ENCODE results near the gene GRID2. TPM values are rescaled to one million over a fixed set of nuclear protein-coding genes. Genes with fewer than 3 reads are reported as not detected.

Gene GRID2
- total RNA-seq, 6 experiments from 2014 or later: not detected

DNA sequence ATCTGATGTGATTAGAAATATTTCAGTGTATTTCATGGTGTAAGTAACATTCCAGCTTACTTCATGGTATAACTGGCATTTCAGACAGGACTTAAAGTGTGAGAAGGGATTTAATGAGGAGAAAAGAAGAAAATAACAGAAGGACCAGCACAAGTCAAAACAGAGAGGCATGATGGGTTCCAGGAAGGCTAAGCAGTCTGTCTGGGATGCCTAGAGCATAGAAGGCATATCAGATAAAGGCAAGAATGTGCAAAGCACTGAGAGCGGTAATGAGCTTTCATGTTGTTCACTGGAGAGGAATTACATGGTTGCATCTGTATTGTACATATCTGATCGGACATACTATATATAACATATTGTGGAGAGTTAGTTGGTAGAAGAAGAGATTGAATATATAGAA lies 54.2 kb downstream of the GRID2 start:
- TF ChIP-seq, protein P1, sequence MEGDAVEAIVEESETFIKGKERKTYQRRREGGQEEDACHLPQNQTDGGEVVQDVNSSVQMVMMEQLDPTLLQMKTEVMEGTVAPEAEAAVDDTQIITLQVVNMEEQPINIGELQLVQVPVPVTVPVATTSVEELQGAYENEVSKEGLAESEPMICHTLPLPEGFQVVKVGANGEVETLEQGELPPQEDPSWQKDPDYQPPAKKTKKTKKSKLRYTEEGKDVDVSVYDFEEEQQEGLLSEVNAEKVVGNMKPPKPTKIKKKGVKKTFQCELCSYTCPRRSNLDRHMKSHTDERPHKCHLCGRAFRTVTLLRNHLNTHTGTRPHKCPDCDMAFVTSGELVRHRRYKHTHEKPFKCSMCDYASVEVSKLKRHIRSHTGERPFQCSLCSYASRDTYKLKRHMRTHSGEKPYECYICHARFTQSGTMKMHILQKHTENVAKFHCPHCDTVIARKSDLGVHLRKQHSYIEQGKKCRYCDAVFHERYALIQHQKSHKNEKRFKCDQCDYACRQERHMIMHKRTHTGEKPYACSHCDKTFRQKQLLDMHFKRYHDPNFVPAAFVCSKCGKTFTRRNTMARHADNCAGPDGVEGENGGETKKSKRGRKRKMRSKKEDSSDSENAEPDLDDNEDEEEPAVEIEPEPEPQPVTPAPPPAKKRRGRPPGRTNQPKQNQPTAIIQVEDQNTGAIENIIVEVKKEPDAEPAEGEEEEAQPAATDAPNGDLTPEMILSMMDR (IDR thresholded peaks at IDR 0.05): no peak
- Mint-ChIP-seq H3K27me3 (ENCODE audit: insufficient read depth) (no peaks in the 10 kb centered on the region; the same call in 1 of the 2 replicates), H3K36me3 (ENCODE audit: low read depth) (no peaks in the 10 kb centered on the region), H3K9me3 (peaks cover 17% of the 10 kb centered on the region), H3K27ac (no peak overlapping the region), H3K4me3 (no peak overlapping the region), H3K4me1 (ENCODE audit: low read depth) (no peaks in the 10 kb centered on the region)
- no peak for DNase-seq

DNA sequence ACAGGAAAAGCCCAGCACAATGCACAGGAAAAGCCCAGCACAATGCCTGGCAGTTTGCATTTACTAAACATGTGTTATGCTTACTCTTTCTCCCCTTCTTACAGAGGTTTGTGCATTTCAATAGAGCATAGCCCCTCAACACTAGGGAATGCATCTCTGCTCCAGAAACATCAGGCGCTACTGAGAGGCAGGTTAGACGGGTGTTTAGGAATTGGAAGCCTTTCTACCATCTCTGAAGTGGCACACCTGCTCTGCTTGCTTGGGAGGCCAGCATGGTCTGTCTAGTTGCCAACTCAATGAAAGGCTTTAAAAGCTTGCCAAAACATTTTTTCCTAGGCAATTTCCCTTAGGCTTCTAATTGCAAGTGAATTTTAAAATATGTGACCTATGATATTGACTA lies 55.7 kb downstream of the GRID2 start:
- no peaks in the 10 kb centered on the region; the same call in 1 of the 2 replicates for H3K27me3 Mint-ChIP-seq (ENCODE audit: insufficient read depth)
- H3K9me3 Mint-ChIP-seq: peaks cover 4% of the 10 kb centered on the region
- TF ChIP-seq, protein P1 (IDR thresholded peaks at IDR 0.05): no peak
- H3K36me3 Mint-ChIP-seq (ENCODE audit: low read depth): no peaks in the 10 kb centered on the region
- no peak for DNase-seq
- no peak overlapping the region for H3K27ac Mint-ChIP-seq
- H3K4me1 Mint-ChIP-seq (ENCODE audit: low read depth): no peaks in the 10 kb centered on the region
- H3K4me3 Mint-ChIP-seq: no peak overlapping the region

DNA sequence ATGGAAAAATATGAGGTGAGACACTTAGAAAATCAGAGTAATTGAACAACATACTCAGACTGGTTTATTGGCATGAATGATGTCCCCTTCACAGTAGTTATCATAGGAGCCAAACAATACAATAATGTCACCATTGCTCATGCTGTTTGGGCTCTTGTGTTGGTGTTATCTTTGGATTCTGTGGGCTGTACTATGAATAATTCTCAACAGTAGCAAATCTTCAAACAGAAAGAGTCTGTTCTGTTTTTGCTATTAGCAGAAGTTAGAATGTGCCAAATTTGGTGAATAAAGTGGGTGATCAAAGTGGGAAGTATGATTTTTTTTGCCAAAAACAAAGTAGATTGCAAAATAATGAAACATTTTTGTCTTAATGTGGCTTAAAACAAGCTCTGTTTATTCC lies 58.3 kb downstream of the GRID2 start:
- peaks cover 14% of the 10 kb centered on the region for H3K9me3 Mint-ChIP-seq
- TF ChIP-seq, protein P1 (IDR thresholded peaks at IDR 0.05): no peak
- H3K27ac Mint-ChIP-seq: no peak overlapping the region
- no peak overlapping the region for H3K4me3 Mint-ChIP-seq
- no peaks in the 10 kb centered on the region for H3K36me3 Mint-ChIP-seq (ENCODE audit: low read depth)
- no peaks in the 10 kb centered on the region for H3K4me1 Mint-ChIP-seq (ENCODE audit: low read depth)
- no peaks in the 10 kb centered on the region; the same call in 1 of the 2 replicates for H3K27me3 Mint-ChIP-seq (ENCODE audit: insufficient read depth)
- DNase-seq: no peak

DNA sequence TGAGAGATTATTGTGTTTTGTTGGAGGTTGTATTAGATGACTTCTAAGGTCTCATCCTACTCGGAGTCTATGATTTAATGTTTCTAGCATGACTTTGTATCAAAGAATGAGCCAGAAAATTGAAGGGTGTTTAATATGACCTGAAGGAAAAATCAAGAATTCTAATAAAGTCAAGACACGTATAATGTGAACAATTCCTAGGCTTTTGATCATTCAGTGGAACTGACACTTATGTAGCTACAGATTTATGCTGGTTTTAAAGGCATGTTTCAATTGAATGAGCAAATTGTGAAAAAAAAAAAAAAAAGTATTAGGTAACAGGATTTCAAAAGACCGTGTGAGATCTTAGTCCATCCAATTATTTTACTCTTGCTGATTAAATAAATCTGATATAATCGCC lies 64.9 kb downstream of the GRID2 start:
- H3K4me3 Mint-ChIP-seq: no peak overlapping the region
- TF ChIP-seq, protein P1 (IDR thresholded peaks at IDR 0.05): no peak
- H3K36me3 Mint-ChIP-seq (ENCODE audit: low read depth): no peaks in the 10 kb centered on the region
- DNase-seq: no peak
- peaks cover 2% of the 10 kb centered on the region; the same call in 1 of the 2 replicates for H3K27me3 Mint-ChIP-seq (ENCODE audit: insufficient read depth)
- peaks cover 33% of the 10 kb centered on the region for H3K9me3 Mint-ChIP-seq
- no peaks in the 10 kb centered on the region for H3K4me1 Mint-ChIP-seq (ENCODE audit: low read depth)
- no peak overlapping the region for H3K27ac Mint-ChIP-seq

DNA sequence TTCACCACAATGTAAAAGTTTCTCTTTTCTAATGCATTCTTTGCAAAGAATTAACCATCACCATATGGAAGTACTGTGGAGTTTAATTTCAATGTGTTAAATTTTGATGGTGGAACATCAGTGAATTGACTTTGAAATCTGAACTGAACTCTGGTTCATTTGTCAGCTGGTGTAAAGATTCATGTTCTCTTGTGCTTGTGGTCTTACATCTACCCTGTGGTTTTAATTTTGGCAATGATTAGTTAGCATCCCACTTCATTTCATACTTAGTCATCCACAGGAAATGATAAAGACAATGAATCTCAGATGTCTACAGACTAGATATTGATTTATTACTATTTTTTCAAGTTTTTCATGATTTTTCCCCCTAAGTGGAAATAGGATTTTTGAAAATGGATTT lies 77.8 kb downstream of the GRID2 start:
- Mint-ChIP-seq H3K4me3 (no peak overlapping the region), H3K36me3 (ENCODE audit: low read depth) (no peaks in the 10 kb centered on the region), H3K9me3 (peaks cover 7% of the 10 kb centered on the region), H3K4me1 (ENCODE audit: low read depth) (no peaks in the 10 kb centered on the region), H3K27me3 (ENCODE audit: insufficient read depth) (no peaks in the 10 kb centered on the region), H3K27ac (no peak overlapping the region)
- no peak for DNase-seq
- TF ChIP-seq, protein P1 (IDR thresholded peaks at IDR 0.05): no peak

GRCh38 chr4:92382128-92382527 lies 78.4 kb downstream of the GRID2 start:
- no peaks in the 10 kb centered on the region for H3K36me3 Mint-ChIP-seq (ENCODE audit: low read depth)
- TF ChIP-seq, protein P1 (IDR thresholded peaks at IDR 0.05): no peak
- no peak for DNase-seq
- H3K27me3 Mint-ChIP-seq (ENCODE audit: insufficient read depth): no peaks in the 10 kb centered on the region
- no peaks in the 10 kb centered on the region for H3K4me1 Mint-ChIP-seq (ENCODE audit: low read depth)
- H3K4me3 Mint-ChIP-seq: no peak overlapping the region
- H3K9me3 Mint-ChIP-seq: peaks cover 5% of the 10 kb centered on the region
- H3K27ac Mint-ChIP-seq: no peak overlapping the region
